Neural progenitor cell (in vitro differentiated cells): ENCODE results near the gene MON1A. TPM values are rescaled to one million over a fixed set of nuclear protein-coding genes. Genes with fewer than 3 reads are reported as not detected.
"Not testable (repeated sequence)": the region's sequence is repeated elsewhere in the genome, so short reads cannot be mapped to it uniquely, and the experiment has no call there.

Experiments used
- DNase-seq: peaks from one replicate; pipeline ENCODE4 v3.0.0-alpha.2; 2016; ENCODE audit warnings: low spot score
- H2AFZ ChIP-seq: fragments of 200-600 bp; sonication (generic); replicated peaks from 2 replicates; pipeline ENCODE4 v1.6.1; 2016; ENCODE audit warnings: antibody characterized with exemption
- H3F3A ChIP-seq: fragments of 200-600 bp; sonication (generic); 2 replicates; pipeline ENCODE4 v1.6.1; 2016; ENCODE audit warnings: antibody characterized with exemption, low read depth
- H3K27ac ChIP-seq: fragments of 200-600 bp; sonication (generic); 2 replicates; pipeline ENCODE4 v1.5.1; 2016; ENCODE audit warnings: mild to moderate bottlenecking
- H3K27me3 ChIP-seq: fragments of 200-600 bp; sonication (generic); 2 replicates; pipeline ENCODE4 v1.6.1; 2016; ENCODE audit warnings: mild to moderate bottlenecking, moderate library complexity
- H3K36me3 ChIP-seq: fragments of 200-600 bp; sonication (generic); 2 replicates; pipeline ENCODE4 v1.5.1; 2016
- H3K4me1 ChIP-seq: fragments of 200-600 bp; sonication (generic); 2 replicates; pipeline ENCODE4 v1.6.1; 2016; ENCODE audit warnings: mixed run types
- H3K4me2 ChIP-seq: fragments of 200-600 bp; sonication (generic); 2 replicates; pipeline ENCODE4 v1.6.1; 2016
- H3K4me3 ChIP-seq: fragments of 200-600 bp; sonication (generic); 2 replicates; pipeline ENCODE4 v1.5.1; 2016
- H3K79me2 ChIP-seq: fragments of 200-600 bp; sonication (generic); 2 replicates; pipeline ENCODE4 v1.6.1; 2016; ENCODE audit warnings: low read depth
- H3K9ac ChIP-seq: fragments of 200-600 bp; sonication (generic); 2 replicates; pipeline ENCODE4 v1.6.1; 2016
- H3K9me3 ChIP-seq: fragments of 200-600 bp; sonication (generic); 2 replicates; pipeline ENCODE4 v1.5.1; 2016; ENCODE audit warnings: low read depth
- H4K20me1 ChIP-seq: fragments of 200-600 bp; sonication (generic); 2 replicates; pipeline ENCODE4 v1.6.1; 2016; ENCODE audit warnings: low read depth
- H3K27ac Mint-ChIP-seq: 3 replicates; pipeline ENCODE4 v1.8.0; 2021; ENCODE audit warnings: mixed read lengths
- H3K27me3 Mint-ChIP-seq: 2 replicates; pipeline ENCODE4 v1.8.0; 2022; ENCODE audit warnings: low read depth, mild to moderate bottlenecking, inconsistent platforms, moderate library complexity, mixed read lengths; ENCODE audit not compliant: insufficient read depth
- H3K36me3 Mint-ChIP-seq: 3 replicates; pipeline ENCODE4 v1.8.0; 2021; ENCODE audit warnings: mixed read lengths
- H3K4me1 Mint-ChIP-seq: 3 replicates; pipeline ENCODE4 v1.8.0; 2021; ENCODE audit warnings: mixed read lengths
- H3K4me3 Mint-ChIP-seq: 3 replicates; pipeline ENCODE4 v1.8.0; 2021; ENCODE audit warnings: mild to moderate bottlenecking, moderate library complexity, mixed read lengths
- H3K9me3 Mint-ChIP-seq: 3 replicates; pipeline ENCODE4 v1.8.0; 2020; ENCODE audit warnings: mixed read lengths
- EZH2 ChIP-seq: fragments of 200-600 bp; sonication (generic); IDR thresholded peaks from 2 replicates; pipeline ENCODE4 v1.6.1; 2017; ENCODE audit warnings: antibody characterized with exemption, mild to moderate bottlenecking, moderate library complexity
- EZH2phosphoT487 ChIP-seq: fragments of 200-600 bp; sonication (generic); IDR thresholded peaks from 2 replicates; pipeline ENCODE4 v1.6.1; 2017; ENCODE audit warnings: antibody characterized with exemption
- total RNA-seq: library from RNA; depleted of rRNA; stranded (reverse); fragments of >200 nt; gene quantifications from 2 replicates; pipeline ENCODE4 v1.2.3, GENCODE V29; 2015; ENCODE audit warnings: low replicate concordance
- TF ChIP-seq, protein P1 (sequence below): fragments of 200-600 bp; sonication (generic); IDR thresholded peaks from 2 replicates; pipeline ENCODE4 v1.5.1; 2017; ENCODE audit warnings: antibody characterized with exemption, mild to moderate bottlenecking

MON1A gene
- total RNA-seq, 1 donor from 2014 or later: 1.9 TPM

DNA sequence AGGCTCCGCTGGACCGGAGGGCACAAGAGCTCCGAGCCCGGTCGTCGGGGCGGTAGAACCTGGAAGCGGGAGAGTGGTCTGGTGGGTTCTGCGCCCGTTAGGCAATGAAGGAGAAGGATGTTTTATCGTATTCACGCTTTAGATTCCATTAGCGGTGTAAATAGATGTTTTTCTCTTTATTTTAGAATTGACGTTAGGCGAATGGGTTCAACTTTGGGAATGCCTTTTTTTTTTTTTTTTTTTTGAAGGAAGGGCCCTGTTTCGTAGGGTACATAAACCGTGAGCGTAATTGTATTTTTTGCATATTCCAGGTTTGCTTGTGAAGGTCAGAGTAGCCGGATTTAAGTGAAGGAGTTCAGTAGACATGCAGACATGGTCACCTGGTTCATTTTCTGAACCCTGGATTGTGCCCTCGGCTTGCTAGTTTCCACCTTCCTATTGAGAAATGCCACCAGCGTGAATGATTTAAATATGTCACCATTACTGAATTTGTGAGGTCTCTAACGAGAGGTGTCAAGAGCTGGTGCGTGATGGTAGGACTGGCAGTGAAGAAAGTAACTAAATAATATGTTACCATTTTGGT lies 11.1 kb upstream of the MON1A start:
- Histone ChIP-seq H2AFZ (peak overlapping the region; percentile 80), H3K27me3 (no peaks in the 10 kb centered on the region), H3K4me1 (peaks cover 4% of the 10 kb centered on the region), H3K9me3 (no peaks in the 10 kb centered on the region), H3K79me2 (peaks cover 55% of the 10 kb centered on the region), H3F3A (peaks cover 14% of the 10 kb centered on the region), H3K36me3 (peaks cover 6% of the 10 kb centered on the region), H3K9ac (peak overlapping the region; percentile 86), H3K4me2 (peak overlapping the region; percentile 75), H3K4me3 (peak overlapping the region; percentile 83), H4K20me1 (peaks cover 45% of the 10 kb centered on the region), H3K27ac (peak overlapping the region; percentile 94)
- Mint-ChIP-seq H3K4me1 (peaks cover 11% of the 10 kb centered on the region), H3K36me3 (peaks cover 11% of the 10 kb centered on the region), H3K9me3 (peaks cover 2% of the 10 kb centered on the region), H3K27me3 (no peaks in the 10 kb centered on the region), H3K4me3 (peak overlapping the region; percentile 99), H3K27ac (peak overlapping the region; percentile 92)
- TF ChIP-seq EZH2 (peak; percentile 13), EZH2phosphoT487 (no peak)
- TF ChIP-seq, protein P1, sequence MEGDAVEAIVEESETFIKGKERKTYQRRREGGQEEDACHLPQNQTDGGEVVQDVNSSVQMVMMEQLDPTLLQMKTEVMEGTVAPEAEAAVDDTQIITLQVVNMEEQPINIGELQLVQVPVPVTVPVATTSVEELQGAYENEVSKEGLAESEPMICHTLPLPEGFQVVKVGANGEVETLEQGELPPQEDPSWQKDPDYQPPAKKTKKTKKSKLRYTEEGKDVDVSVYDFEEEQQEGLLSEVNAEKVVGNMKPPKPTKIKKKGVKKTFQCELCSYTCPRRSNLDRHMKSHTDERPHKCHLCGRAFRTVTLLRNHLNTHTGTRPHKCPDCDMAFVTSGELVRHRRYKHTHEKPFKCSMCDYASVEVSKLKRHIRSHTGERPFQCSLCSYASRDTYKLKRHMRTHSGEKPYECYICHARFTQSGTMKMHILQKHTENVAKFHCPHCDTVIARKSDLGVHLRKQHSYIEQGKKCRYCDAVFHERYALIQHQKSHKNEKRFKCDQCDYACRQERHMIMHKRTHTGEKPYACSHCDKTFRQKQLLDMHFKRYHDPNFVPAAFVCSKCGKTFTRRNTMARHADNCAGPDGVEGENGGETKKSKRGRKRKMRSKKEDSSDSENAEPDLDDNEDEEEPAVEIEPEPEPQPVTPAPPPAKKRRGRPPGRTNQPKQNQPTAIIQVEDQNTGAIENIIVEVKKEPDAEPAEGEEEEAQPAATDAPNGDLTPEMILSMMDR: no peak
- no peak for DNase-seq

DNA sequence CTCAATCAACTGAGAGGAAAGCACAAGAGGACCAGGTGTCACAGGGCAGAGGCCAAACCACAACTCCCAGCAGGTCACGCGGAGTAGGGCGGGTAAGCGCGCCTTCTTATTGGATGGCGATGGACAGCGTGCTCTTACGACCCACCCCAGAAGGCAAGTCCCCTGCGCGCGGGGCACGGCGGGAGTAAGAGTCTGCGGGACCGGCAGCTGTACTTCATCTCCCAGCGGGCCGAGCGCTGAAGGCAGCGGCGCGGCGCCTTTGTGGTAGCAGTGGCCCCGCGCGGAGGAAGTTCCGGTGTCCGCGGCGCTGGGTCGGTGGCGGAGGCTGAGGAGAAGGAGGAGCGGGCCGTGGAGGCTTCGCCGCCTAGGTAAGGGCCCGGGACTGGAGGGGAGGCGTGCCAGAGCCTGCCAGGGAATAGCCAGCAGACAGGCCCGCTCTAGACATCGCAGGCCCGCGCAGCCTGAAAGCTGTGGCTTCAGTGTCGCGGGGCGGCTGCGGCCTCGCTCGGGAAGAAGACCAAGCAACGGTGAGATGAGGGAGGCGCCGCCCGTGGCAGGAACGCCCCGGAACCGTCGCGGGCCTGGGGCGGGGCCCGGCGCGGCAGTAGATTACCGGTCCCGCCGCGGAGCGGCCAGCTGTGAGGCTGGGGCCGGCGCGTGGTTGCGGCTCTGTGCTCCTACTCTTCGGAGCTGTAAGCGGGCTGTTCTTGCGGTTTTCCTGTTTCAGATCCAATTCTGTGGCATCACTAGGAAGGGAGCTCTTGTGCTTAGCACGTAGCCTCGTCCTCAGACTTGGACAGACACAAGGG lies 10.5 kb upstream of the MON1A start, which contains the start of gene RBM6:
Gene RBM6, plus strand, starts transcription at position 293 of the 809 bp plus-strand sequence. CDS start 22,492 bp downstream, outside the sequence.
- TF ChIP-seq, protein P1: no peak
- TF ChIP-seq EZH2phosphoT487 (peak; percentile 41), EZH2 (peak; percentile 59)
- H3K4me3 Mint-ChIP-seq: peak within 1 kb of the TSS; percentile 99
- Histone ChIP-seq H3F3A (peaks cover 14% of the 10 kb centered on the region), H3K9me3 (no peaks in the 10 kb centered on the region), H3K36me3 (peaks cover 6% of the 10 kb centered on the region), H3K4me1 (peaks cover 4% of the 10 kb centered on the region), H3K4me3 (peak within 1 kb of the TSS; percentile 83), H3K4me2 (peak within 1 kb of the TSS; percentile 75), H4K20me1 (peaks cover 40% of the 10 kb centered on the region), H3K27me3 (no peaks in the 10 kb centered on the region), H3K9ac (peak within 1 kb of the TSS; percentile 86), H3K27ac (peak within 1 kb of the TSS; percentile 94), H3K79me2 (peaks cover 48% of the 10 kb centered on the region), H2AFZ (peak within 1 kb of the TSS; percentile 80)
- peaks cover 11% of the 10 kb centered on the region for H3K4me1 Mint-ChIP-seq
- H3K36me3 Mint-ChIP-seq: peaks cover 7% of the 10 kb centered on the region
- H3K9me3 Mint-ChIP-seq: peaks cover 2% of the 10 kb centered on the region
- DNase-seq: peak; percentile 99
- H3K27ac Mint-ChIP-seq: peak within 1 kb of the TSS; percentile 97
- H3K27me3 Mint-ChIP-seq: no peaks in the 10 kb centered on the region

DNA sequence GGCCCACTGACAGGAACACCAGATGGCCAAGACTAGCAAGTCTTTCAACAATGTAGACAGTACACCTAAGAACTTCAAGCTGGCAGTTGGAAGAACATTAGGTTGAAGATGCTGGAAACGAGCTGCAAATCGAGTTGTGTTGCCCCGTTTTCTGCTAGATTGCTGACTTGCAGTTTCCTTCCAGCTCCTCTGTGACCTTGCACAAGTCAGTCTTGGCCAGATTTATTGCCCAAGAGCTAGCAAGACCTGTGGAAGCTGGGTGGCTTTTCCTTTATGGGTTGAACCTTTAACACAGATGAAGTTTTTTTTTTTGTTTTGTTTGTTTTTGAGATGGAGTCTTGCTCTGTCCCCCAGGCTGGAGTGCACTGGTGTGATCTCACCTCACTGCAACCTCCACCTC lies 7.5 kb upstream of the MON1A start:
- no peaks in the 10 kb centered on the region for H3K36me3 ChIP-seq
- H3F3A ChIP-seq: peaks cover 14% of the 10 kb centered on the region
- no peaks in the 10 kb centered on the region for H3K27me3 ChIP-seq
- TF ChIP-seq EZH2 (no peak), EZH2phosphoT487 (no peak)
- TF ChIP-seq, protein P1: no peak
- H3K27ac ChIP-seq: no peak overlapping the region
- no peak overlapping the region for H3K4me2 ChIP-seq
- no peak overlapping the region for H2AFZ ChIP-seq
- H3K9me3 ChIP-seq: no peaks in the 10 kb centered on the region
- Mint-ChIP-seq H3K9me3 (no peaks in the 10 kb centered on the region), H3K27ac (no peak overlapping the region), H3K36me3 (no peaks in the 10 kb centered on the region), H3K4me1 (peaks cover 11% of the 10 kb centered on the region), H3K4me3 (no peak overlapping the region), H3K27me3 (no peaks in the 10 kb centered on the region)
- H3K9ac ChIP-seq: no peak overlapping the region
- peaks cover 4% of the 10 kb centered on the region for H3K4me1 ChIP-seq
- peaks cover 18% of the 10 kb centered on the region for H4K20me1 ChIP-seq
- peaks cover 18% of the 10 kb centered on the region for H3K79me2 ChIP-seq
- DNase-seq: no peak
- no peak overlapping the region for H3K4me3 ChIP-seq

DNA sequence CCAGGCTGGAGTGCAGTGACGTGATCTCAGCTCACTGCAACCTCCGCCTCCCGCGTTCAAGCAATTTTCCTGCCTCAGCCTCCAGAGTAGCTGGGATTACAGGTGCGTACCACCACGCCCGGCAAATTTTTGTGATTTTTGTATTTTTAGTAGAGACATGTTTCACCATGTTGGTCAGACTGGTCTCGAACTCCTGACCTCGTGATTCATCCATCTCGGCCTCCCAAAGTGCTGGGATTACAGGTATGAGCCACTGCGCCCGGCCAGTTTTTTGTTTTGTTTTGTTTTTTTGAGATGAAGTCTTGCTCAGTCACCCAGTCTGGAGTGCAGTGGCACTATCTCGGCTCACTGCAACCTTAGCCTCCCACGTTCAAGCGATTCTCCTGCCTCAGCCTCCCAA lies 2.7 kb upstream of the MON1A start:
- H3K4me1 Mint-ChIP-seq: peaks cover 18% of the 10 kb centered on the region
- H3F3A ChIP-seq: peaks cover 23% of the 10 kb centered on the region
- not testable (repeated sequence) for H2AFZ ChIP-seq

More for the DNA sequence above, 2.7 kb upstream of the MON1A start:
- H3K27me3 ChIP-seq, H3K9ac ChIP-seq, H3K27me3 Mint-ChIP-seq, H3K9me3 Mint-ChIP-seq, H3K36me3 ChIP-seq, H4K20me1 ChIP-seq, DNase-seq, H3K27ac ChIP-seq, H3K9me3 ChIP-seq, H3K4me2 ChIP-seq, H3K79me2 ChIP-seq, H3K4me3 ChIP-seq, H3K4me3 Mint-ChIP-seq, H3K36me3 Mint-ChIP-seq, H3K27ac Mint-ChIP-seq: not testable (repeated sequence)
- peaks cover 16% of the 10 kb centered on the region for H3K4me1 ChIP-seq
